DOHH2 (cell line): ENCODE data around the gene AGA.

Experiments used
- H3F3A ChIP-seq: fragments of 200-600 bp; sonication (generic), shearing (Covaris generic); 2 replicates; pipeline ENCODE4 v1.6.0; 2016; ENCODE audit warnings: antibody characterized with exemption, mild to moderate bottlenecking; ENCODE audit not compliant: control insufficient read depth, insufficient read depth
- H3K27ac ChIP-seq: fragments of 200-600 bp; sonication (generic); 2 replicates; pipeline ENCODE4 v1.5.1; 2014; ENCODE audit warnings: low read depth, mild to moderate bottlenecking, low read length, moderate library complexity
- H3K27me3 ChIP-seq: fragments of 200-600 bp; sonication (generic); 2 replicates; pipeline ENCODE4 v1.6.1; 2014; ENCODE audit warnings: mild to moderate bottlenecking, low read length, mixed read lengths; ENCODE audit not compliant: control insufficient read depth
- H3K36me3 ChIP-seq: fragments of 200-600 bp; sonication (generic); 2 replicates; pipeline ENCODE4 v1.6.1; 2014; ENCODE audit warnings: mild to moderate bottlenecking, low read length, moderate library complexity, mixed read lengths; ENCODE audit not compliant: control insufficient read depth
- H3K4me1 ChIP-seq: fragments of 200-600 bp; sonication (generic); 2 replicates; pipeline ENCODE4 v1.6.1; 2014; ENCODE audit warnings: mild to moderate bottlenecking, low read length, mixed read lengths; ENCODE audit not compliant: control insufficient read depth
- H3K4me2 ChIP-seq: fragments of 200-600 bp; sonication (generic); 2 replicates; pipeline ENCODE4 v1.6.0; 2014; ENCODE audit warnings: mild to moderate bottlenecking, low read length, moderate library complexity
- H3K4me3 ChIP-seq: fragments of 200-600 bp; sonication (generic); 2 replicates; pipeline ENCODE4 v1.5.1; 2014; ENCODE audit warnings: mild to moderate bottlenecking, low read length, mixed read lengths
- H3K79me2 ChIP-seq: fragments of 200-600 bp; sonication (generic); 2 replicates; pipeline ENCODE4 v1.6.1; 2014; ENCODE audit warnings: mild to moderate bottlenecking, low read length, mixed read lengths; ENCODE audit not compliant: control insufficient read depth
- H3K9me2 ChIP-seq: fragments of 200-600 bp; sonication (generic); replicated peaks from 2 replicates; pipeline ENCODE4 v1.6.1; 2014; ENCODE audit warnings: mild to moderate bottlenecking, low read length, mixed read lengths; ENCODE audit not compliant: control insufficient read depth
- H3K9me3 ChIP-seq: fragments of 200-600 bp; sonication (generic); 2 replicates; pipeline ENCODE4 v1.6.1; 2014; ENCODE audit warnings: antibody characterized with exemption, low read length, mixed read lengths; ENCODE audit not compliant: control insufficient read depth, insufficient read depth
- H4K20me1 ChIP-seq: fragments of 200-600 bp; sonication (generic); 2 replicates; pipeline ENCODE4 v1.6.0; 2014; ENCODE audit warnings: low read depth, mild to moderate bottlenecking, antibody characterized with exemption, low read length, moderate library complexity; ENCODE audit not compliant: control insufficient read depth, insufficient read depth
- EZH2phosphoT487 ChIP-seq: fragments of 200-600 bp; sonication (generic); IDR thresholded peaks from 2 replicates; pipeline ENCODE4 v1.6.1; 2017; ENCODE audit warnings: borderline replicate concordance, mild to moderate bottlenecking, antibody characterized with exemption, low read length, moderate library complexity, mixed read lengths
- TF ChIP-seq, protein P1 (sequence below): fragments of 200-600 bp; sonication (generic); IDR thresholded peaks from one replicate; pipeline ENCODE4 v1.5.1; 2014; ENCODE audit warnings: antibody characterized with exemption, mild to moderate bottlenecking, low read depth, low read length; ENCODE audit not compliant: poor library complexity, severe bottlenecking

AGA gene

GRCh38 chr4:177484613-177485021 lies 42.4 kb upstream of the AGA start:
- Histone ChIP-seq H3K79me2 (no peaks in the 10 kb centered on the region), H3F3A (no peaks in the 10 kb centered on the region), H3K9me3 (no peaks in the 10 kb centered on the region), H3K4me3 (no peak overlapping the region), H3K27ac (no peak overlapping the region), H3K4me1 (no peaks in the 10 kb centered on the region), H3K4me2 (no peak overlapping the region), H3K9me2 (no peaks in the 10 kb centered on the region), H3K27me3 (no peaks in the 10 kb centered on the region), H4K20me1 (no peaks in the 10 kb centered on the region), H3K36me3 (no peaks in the 10 kb centered on the region)
- TF ChIP-seq, protein P1, sequence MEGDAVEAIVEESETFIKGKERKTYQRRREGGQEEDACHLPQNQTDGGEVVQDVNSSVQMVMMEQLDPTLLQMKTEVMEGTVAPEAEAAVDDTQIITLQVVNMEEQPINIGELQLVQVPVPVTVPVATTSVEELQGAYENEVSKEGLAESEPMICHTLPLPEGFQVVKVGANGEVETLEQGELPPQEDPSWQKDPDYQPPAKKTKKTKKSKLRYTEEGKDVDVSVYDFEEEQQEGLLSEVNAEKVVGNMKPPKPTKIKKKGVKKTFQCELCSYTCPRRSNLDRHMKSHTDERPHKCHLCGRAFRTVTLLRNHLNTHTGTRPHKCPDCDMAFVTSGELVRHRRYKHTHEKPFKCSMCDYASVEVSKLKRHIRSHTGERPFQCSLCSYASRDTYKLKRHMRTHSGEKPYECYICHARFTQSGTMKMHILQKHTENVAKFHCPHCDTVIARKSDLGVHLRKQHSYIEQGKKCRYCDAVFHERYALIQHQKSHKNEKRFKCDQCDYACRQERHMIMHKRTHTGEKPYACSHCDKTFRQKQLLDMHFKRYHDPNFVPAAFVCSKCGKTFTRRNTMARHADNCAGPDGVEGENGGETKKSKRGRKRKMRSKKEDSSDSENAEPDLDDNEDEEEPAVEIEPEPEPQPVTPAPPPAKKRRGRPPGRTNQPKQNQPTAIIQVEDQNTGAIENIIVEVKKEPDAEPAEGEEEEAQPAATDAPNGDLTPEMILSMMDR, result no peak
- TF ChIP-seq EZH2phosphoT487, result no peak

DNA sequence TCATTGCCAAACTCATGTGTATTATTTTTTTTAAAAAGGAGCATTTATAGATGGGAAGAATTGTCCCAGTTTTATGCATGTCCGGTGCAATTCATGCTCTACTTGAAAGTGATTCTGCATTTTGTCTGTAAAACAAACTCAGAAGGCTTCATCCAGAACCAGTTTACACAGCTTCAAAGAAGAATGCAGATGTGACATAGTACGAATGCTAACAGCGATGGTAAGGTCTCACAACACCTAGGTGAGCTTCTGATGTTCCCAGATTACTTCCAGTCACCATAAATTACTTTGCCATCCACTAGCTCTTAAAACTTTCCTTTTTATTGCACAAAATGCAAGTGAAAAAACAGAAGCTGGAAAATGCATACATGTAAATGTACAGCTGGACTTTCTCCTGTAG lies 41.5 kb upstream of the AGA start:
- H3K9me3 ChIP-seq, result no peaks in the 10 kb centered on the region
- H3K27me3 ChIP-seq, result no peaks in the 10 kb centered on the region
- no peak overlapping the region for H3K27ac ChIP-seq
- no peak overlapping the region for H3K4me2 ChIP-seq
- H3K4me1 ChIP-seq, result no peaks in the 10 kb centered on the region
- TF ChIP-seq, protein P1, result no peak
- TF ChIP-seq EZH2phosphoT487, result no peak
- H3F3A ChIP-seq, result no peaks in the 10 kb centered on the region
- H3K79me2 ChIP-seq, result no peaks in the 10 kb centered on the region
- H3K4me3 ChIP-seq, result no peak overlapping the region
- H4K20me1 ChIP-seq, result no peaks in the 10 kb centered on the region
- no peaks in the 10 kb centered on the region for H3K9me2 ChIP-seq
- H3K36me3 ChIP-seq, result no peaks in the 10 kb centered on the region

DNA sequence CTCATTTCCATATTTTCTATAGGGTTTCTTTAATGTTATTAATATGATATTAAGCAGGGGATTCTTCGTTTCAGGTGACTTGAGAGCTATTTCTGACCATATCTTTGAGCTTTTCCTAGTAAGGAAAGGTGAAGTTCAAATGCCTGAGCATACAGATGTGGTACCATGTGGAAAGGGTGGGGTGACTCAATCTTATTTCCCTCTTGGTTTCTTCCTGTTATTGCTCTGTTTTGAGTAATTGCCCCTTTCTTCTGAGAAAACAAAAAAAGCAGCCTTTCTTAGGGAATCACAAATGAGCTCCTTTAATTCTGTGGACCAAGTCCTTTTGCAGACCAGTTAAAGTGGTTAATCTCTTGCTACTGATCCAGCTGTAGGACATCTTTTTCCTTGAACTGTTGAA lies 41.0 kb upstream of the AGA start:
- Histone ChIP-seq H3K4me1 (no peaks in the 10 kb centered on the region), H3K9me3 (no peaks in the 10 kb centered on the region), H3K79me2 (no peaks in the 10 kb centered on the region), H3K9me2 (no peaks in the 10 kb centered on the region), H4K20me1 (no peaks in the 10 kb centered on the region), H3F3A (no peaks in the 10 kb centered on the region), H3K27me3 (no peaks in the 10 kb centered on the region), H3K27ac (no peak overlapping the region), H3K4me2 (no peak overlapping the region), H3K4me3 (no peak overlapping the region), H3K36me3 (no peaks in the 10 kb centered on the region)
- no peak for TF ChIP-seq EZH2phosphoT487
- TF ChIP-seq, protein P1, result no peak

DNA sequence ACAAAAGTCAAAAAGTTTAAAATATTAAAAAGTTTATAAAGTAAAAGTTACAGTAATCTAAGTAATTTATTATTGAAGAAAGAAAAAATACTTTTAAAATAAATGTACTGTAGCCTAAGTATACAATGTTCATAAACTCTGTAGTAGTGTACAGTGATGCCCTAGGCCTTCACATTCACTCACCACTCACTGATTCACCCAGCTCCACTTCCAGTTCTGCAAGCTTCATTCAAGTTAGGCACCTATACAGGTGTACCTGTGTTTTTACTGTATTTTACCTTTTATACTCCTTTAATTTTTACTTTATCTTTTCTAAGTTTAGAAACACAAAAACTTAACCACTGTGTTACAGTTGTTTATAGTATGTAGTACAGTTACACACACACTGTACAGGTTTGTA lies 40.1 kb upstream of the AGA start:
- H3K9me2 ChIP-seq, result no peaks in the 10 kb centered on the region
- H3K4me1 ChIP-seq, result no peaks in the 10 kb centered on the region
- no peaks in the 10 kb centered on the region for H4K20me1 ChIP-seq
- no peak overlapping the region for H3K4me3 ChIP-seq
- no peak overlapping the region for H3K4me2 ChIP-seq
- no peaks in the 10 kb centered on the region for H3K36me3 ChIP-seq
- no peak overlapping the region for H3K27ac ChIP-seq
- no peaks in the 10 kb centered on the region for H3K79me2 ChIP-seq
- no peaks in the 10 kb centered on the region for H3K27me3 ChIP-seq
- no peaks in the 10 kb centered on the region for H3K9me3 ChIP-seq
- H3F3A ChIP-seq, result no peaks in the 10 kb centered on the region
- TF ChIP-seq EZH2phosphoT487, result no peak
- TF ChIP-seq, protein P1, result no peak
